ENCODE measurements around the gene ADAP2. TPM values are rescaled to one million over a fixed set of nuclear protein-coding genes. Genes with fewer than 3 reads are reported as not detected.

ADAP2 gene
- total RNA-seq, 4 donors from 2014 or later, result 8.6 to 12.3 (median 11.9) TPM; not detected in 1

GRCh38 chr17:30990458-30990857 is 68.7 kb downstream of the ADAP2 start:
- Histone ChIP-seq H3K27me3 (no peaks in the 10 kb centered on the region), H3K27ac (no peak overlapping the region), H3K4me1 (no peaks in the 10 kb centered on the region), H3K4me3 (no peak overlapping the region), H3K36me3 (peaks cover 0 to 7% (median 3%) of the 10 kb centered on the region in 4 donors), H3K9me3 (no peaks in the 10 kb centered on the region)
- no peak for DNase-seq
- 80 to 87% methylated on average over 3 of the region's 3 CpGs for WGBS, 2 donors (ENCODE audit: low coverage in 1 of 2)
- intact Hi-C loops (cut with DNase I; ENCODE audit: low total_unique reads), result no loop called here
- TF ChIP-seq EP300 (IDR thresholded peaks at IDR 0.05; ENCODE audit: low read depth) (no peak), POLR2A (IDR thresholded peaks at IDR 0.05) (no peak), CTCF (IDR thresholded peaks at IDR 0.05) (no peak)
- in situ Hi-C loops (cut with MboI; ENCODE audit: low pct_ligation_motif_present in 1 of 4, low pct_unique_long_range_greater_than_20kb in 1 of 4, low sequenced_read_pairs in 3 of 4), result no loop called here

- TF ChIP-seq POLR2A (IDR thresholded peaks at IDR 0.05), result no peak
- no peak for TF ChIP-seq EP300 (IDR thresholded peaks at IDR 0.05; ENCODE audit: low read depth)
- no peak for TF ChIP-seq CTCF (IDR thresholded peaks at IDR 0.05)
- TF ChIP-seq POLR2AphosphoS5 (IDR thresholded peaks at IDR 0.05), result no peak
- WGBS, 2 donors (ENCODE audit: low coverage in 1 of 2), result 90 to 92% methylated on average over 1 to 3 of the region's 3 CpGs
- H3K4me1 ChIP-seq, result peaks cover 0 to 5% (median 0%) of the 10 kb centered on the region in 4 donors
- H3K27ac ChIP-seq, result no peak overlapping the region
- DNase-seq, result no peak
- H3K27me3 ChIP-seq, result no peaks in the 10 kb centered on the region
- H3K36me3 ChIP-seq, result peaks cover 0 to 10% (median 2%) of the 10 kb centered on the region in 4 donors
- H3K9me3 ChIP-seq, result no peaks in the 10 kb centered on the region
- H3K4me3 ChIP-seq, result no peak overlapping the region
- intact Hi-C loops (cut with DNase I; ENCODE audit: low total_unique reads) (no loop called here), in situ Hi-C loops (cut with MboI; ENCODE audit: low pct_ligation_motif_present in 1 of 4, low pct_unique_long_range_greater_than_20kb in 1 of 4, low sequenced_read_pairs in 3 of 4) (no loop called here)
Measured at GRCh38 chr17:30992551-30992950, 70.8 kb downstream of the ADAP2 start.

- in situ Hi-C loops (cut with MboI; ENCODE audit: low pct_ligation_motif_present in 1 of 4, low pct_unique_long_range_greater_than_20kb in 1 of 4, low sequenced_read_pairs in 3 of 4), result no loop called here
Measured at GRCh38 chr17:30995347-30995746, 73.6 kb downstream of the ADAP2 start.

GRCh38 chr17:30996486-30996885 is 74.7 kb downstream of the ADAP2 start:
- TF ChIP-seq POLR2AphosphoS5 (IDR thresholded peaks at IDR 0.05) (peak in 1 of 3 donors; percentile 27), POLR2A (IDR thresholded peaks at IDR 0.05) (no peak)
- DNase-seq, result no peak
- H3K36me3 ChIP-seq, result peaks cover 0 to 26% (median 12%) of the 10 kb centered on the region in 4 donors
- H3K27ac ChIP-seq, result peak overlapping the region in 3 of 4 donors; percentile 22 to 64 (median 49)
- intact Hi-C loops (cut with DNase I; ENCODE audit: low total_unique reads), result no loop called here
- H3K27me3 ChIP-seq, result no peaks in the 10 kb centered on the region
- WGBS, 2 donors (ENCODE audit: low coverage in 1 of 2), result 52 to 80% methylated on average over 1 to 3 of the region's 3 CpGs
- in situ Hi-C loops (cut with MboI; ENCODE audit: low pct_ligation_motif_present in 1 of 4, low pct_unique_long_range_greater_than_20kb in 1 of 4, low sequenced_read_pairs in 3 of 4), result no loop called here
- no peak overlapping the region for H3K4me3 ChIP-seq
- peaks cover 0 to 5% (median 0%) of the 10 kb centered on the region in 4 donors for H3K4me1 ChIP-seq
- no peaks in the 10 kb centered on the region for H3K9me3 ChIP-seq

More at GRCh38 chr17:30995347-30995746, 73.6 kb downstream of the ADAP2 start:
- 96% methylated on average over 3 of the region's 3 CpGs; no CpG with 5 or more reads in 1 of the 2 donors for WGBS, 2 donors (ENCODE audit: low coverage in 1 of 2)
- intact Hi-C loops (cut with DNase I; ENCODE audit: low total_unique reads), result no loop called here
- Histone ChIP-seq H3K9me3 (no peaks in the 10 kb centered on the region), H3K4me3 (no peak overlapping the region), H3K27me3 (no peaks in the 10 kb centered on the region), H3K36me3 (peaks cover 0 to 22% (median 12%) of the 10 kb centered on the region in 4 donors), H3K4me1 (peaks cover 0 to 5% (median 0%) of the 10 kb centered on the region in 4 donors), H3K27ac (no peak overlapping the region)
- no peak for DNase-seq
- TF ChIP-seq CTCF (IDR thresholded peaks at IDR 0.05), result no peak
- no peak for TF ChIP-seq EP300 (IDR thresholded peaks at IDR 0.05; ENCODE audit: low read depth)
- TF ChIP-seq POLR2AphosphoS5 (IDR thresholded peaks at IDR 0.05), result no peak
- no peak for TF ChIP-seq POLR2A (IDR thresholded peaks at IDR 0.05)

- Histone ChIP-seq H3K27me3 (no peaks in the 10 kb centered on the region), H3K36me3 (peaks cover 0 to 26% (median 12%) of the 10 kb centered on the region in 4 donors), H3K27ac (peak overlapping the region; percentile 48 to 64 (median 52)), H3K9me3 (no peaks in the 10 kb centered on the region), H3K4me3 (no peak overlapping the region), H3K4me1 (peaks cover 0 to 5% (median 0%) of the 10 kb centered on the region in 4 donors)
- intact Hi-C loops (cut with DNase I; ENCODE audit: low total_unique reads), result no loop called here
- in situ Hi-C loops (cut with MboI; ENCODE audit: low pct_ligation_motif_present in 1 of 4, low pct_unique_long_range_greater_than_20kb in 1 of 4, low sequenced_read_pairs in 3 of 4), result no loop called here
- no peak for DNase-seq
- whole genome bisulfite sequencing, 2 donors (ENCODE audit: low coverage in 1 of 2), result 99 to 100% methylated on average over 3 to 6 of the region's 6 CpGs
- TF ChIP-seq POLR2A (IDR thresholded peaks at IDR 0.05) (no peak), POLR2AphosphoS5 (IDR thresholded peaks at IDR 0.05) (no peak), CTCF (IDR thresholded peaks at IDR 0.05) (no peak)
Measured at GRCh38 chr17:30997270-30997669, 75.5 kb downstream of the ADAP2 start.

Measured in transverse colon (tissue), 4 donors.